HG03139 (cell line): ENCODE measurements around the gene GOLGA8B.
"Not testable (repeated sequence)": the region's sequence is repeated elsewhere in the genome, so short reads cannot be mapped to it uniquely, and the experiment has no call there.

Experiments
- ATAC-seq: cut with Tn5 transposase; IDR thresholded peaks from one replicate; pipeline ENCODE4 v1.9.1; 2021; ENCODE audit not compliant: unreplicated experiment

GOLGA8B gene

GRCh38 chr15:34598799-34599585, 15.5 kb upstream of the GOLGA8B start:
- no peak for ATAC-seq

- no peak for ATAC-seq
Observed at GRCh38 chr15:34597316-34597715, 13.9 kb upstream of the GOLGA8B start.

GRCh38 chr15:34594361-34594760, 10.9 kb upstream of the GOLGA8B start:
- no peak for ATAC-seq

GRCh38 chr15:34591306-34591705, 7.9 kb upstream of the GOLGA8B start:
- no peak for ATAC-seq

GRCh38 chr15:34588046-34588674, 4.7 kb upstream of the GOLGA8B start:
- no peak for ATAC-seq

GRCh38 chr15:34585966-34586365, 2.5 kb upstream of the GOLGA8B start:
- ATAC-seq = not testable (repeated sequence)

GRCh38 chr15:34584996-34585395, 1.5 kb upstream of the GOLGA8B start:
- no peak for ATAC-seq

- ATAC-seq = no peak
Observed at GRCh38 chr15:34584330-34584668, 848 bp upstream of the GOLGA8B start.

GRCh38 chr15:34582461-34583371, 735 bp downstream of the GOLGA8B start:
- peak; percentile 46 for ATAC-seq

- not testable (repeated sequence) for ATAC-seq
Observed at GRCh38 chr15:34581687-34582460, 1.6 kb downstream of the GOLGA8B start.

- ATAC-seq = no peak
Observed at GRCh38 chr15:34581043-34581365, 2.4 kb downstream of the GOLGA8B start.

- ATAC-seq = not testable (repeated sequence)
Observed at GRCh38 chr15:34580251-34581042, 3.0 kb downstream of the GOLGA8B start.

- no peak for ATAC-seq
Observed at GRCh38 chr15:34578283-34578674, 5.2 kb downstream of the GOLGA8B start.

GRCh38 chr15:34577658-34578282, 5.7 kb downstream of the GOLGA8B start:
- ATAC-seq = not testable (repeated sequence)

- not testable (repeated sequence) for ATAC-seq
Observed at GRCh38 chr15:34575035-34575434, 8.4 kb downstream of the GOLGA8B start.

GRCh38 chr15:34572921-34573320, 10.5 kb downstream of the GOLGA8B start:
- not testable (repeated sequence) for ATAC-seq

GRCh38 chr15:34572019-34572641, 11.3 kb downstream of the GOLGA8B start:
- not testable (repeated sequence) for ATAC-seq

- not testable (repeated sequence) for ATAC-seq
Observed at GRCh38 chr15:34569670-34570396, 13.6 kb downstream of the GOLGA8B start.
